Stimulated activated CD8-positive, alpha-beta memory T cell treated with anti-CD3 and anti-CD28 coated beads, Interleukin-12 subunit alpha, Interleukin-12 subunit beta, amount 100 ng/mL, for 4 hours (primary cell): ENCODE results near the gene GPR17.

Experiments used
- DNase-seq: peaks from one replicate; pipeline ENCODE4 v3.0.0-alpha.2; 2020; ENCODE audit warnings: low read depth

GPR17 gene

GRCh38 chr2:127671557-127672302 lies 25.8 kb downstream of the GPR17 start:
- no peak for DNase-seq

GRCh38 chr2:127672341-127673224 lies 26.6 kb downstream of the GPR17 start:
- DNase-seq: no peak

GRCh38 chr2:127673291-127674069 lies 27.5 kb downstream of the GPR17 start:
- no peak for DNase-seq

- no peak for DNase-seq
Observed at GRCh38 chr2:127674241-127675209, 28.6 kb downstream of the GPR17 start.

GRCh38 chr2:127675331-127676261 lies 29.6 kb downstream of the GPR17 start, which contains the start of gene LIMS2:
TSS of gene LIMS2 (minus strand) at chr2:127675530. CDS start at chr2:127675024, 506 bp downstream.
- DNase-seq: no peak

GRCh38 chr2:127676906-127677305 lies 31.0 kb downstream of the GPR17 start:
- DNase-seq: no peak

- DNase-seq: no peak
Observed at GRCh38 chr2:127678531-127678930, 32.6 kb downstream of the GPR17 start.

- DNase-seq: no peak
Observed at GRCh38 chr2:127678991-127679390, 33.0 kb downstream of the GPR17 start.

GRCh38 chr2:127679680-127680361 lies 33.9 kb downstream of the GPR17 start:
- no peak for DNase-seq

- no peak for DNase-seq
Observed at GRCh38 chr2:127680706-127681287, 34.8 kb downstream of the GPR17 start.

- no peak for DNase-seq
Observed at GRCh38 chr2:127681288-127681804, 35.4 kb downstream of the GPR17 start.

GRCh38 chr2:127681976-127682857 lies 36.3 kb downstream of the GPR17 start:
- DNase-seq: no peak

- no peak for DNase-seq
Observed at GRCh38 chr2:127683056-127683455, 37.1 kb downstream of the GPR17 start.

GRCh38 chr2:127683757-127684156 lies 37.8 kb downstream of the GPR17 start:
- DNase-seq: no peak

- DNase-seq: no peak
Observed at GRCh38 chr2:127685410-127686080, 39.6 kb downstream of the GPR17 start.

- no peak for DNase-seq
Observed at GRCh38 chr2:127688405-127688804, 42.5 kb downstream of the GPR17 start.

GRCh38 chr2:127690696-127691095 lies 44.7 kb downstream of the GPR17 start:
- DNase-seq: no peak
